GM18517 (cell line): ENCODE measurements around the gene NHS.
A peak's percentile ranks its signal among the peaks of the same experiment; 100 is the strongest.
"Not testable (repeated sequence)": the region's sequence is repeated elsewhere in the genome, so short reads cannot be mapped to it uniquely, and the experiment has no call there.

Source experiments
- ATAC-seq: cut with Tn5 transposase; IDR thresholded peaks from one replicate; pipeline ENCODE4 v1.9.1; 2021; ENCODE audit warnings: mild to moderate bottlenecking, moderate library complexity; ENCODE audit not compliant: unreplicated experiment

NHS gene

DNA sequence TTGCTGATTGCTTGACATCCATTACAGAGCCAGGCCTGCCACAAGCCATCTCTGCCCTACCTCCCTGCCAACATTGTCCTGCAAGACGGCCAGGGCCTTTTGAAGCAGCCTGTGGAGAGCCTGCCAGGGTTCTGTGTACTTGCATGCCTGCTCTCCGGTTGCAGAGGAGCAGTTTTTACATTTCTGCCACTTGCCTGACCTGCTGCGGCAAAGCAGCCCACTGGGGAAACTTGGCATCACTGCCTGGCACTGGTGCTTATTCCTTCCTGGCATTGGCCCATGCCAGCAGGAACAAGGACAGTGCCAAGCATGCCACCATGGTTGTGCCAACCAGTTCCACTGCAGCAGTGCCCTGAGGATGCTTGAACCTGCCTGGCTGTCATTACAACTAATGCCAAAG lies 167.1 kb downstream of the NHS start:
- ATAC-seq = no peak

DNA sequence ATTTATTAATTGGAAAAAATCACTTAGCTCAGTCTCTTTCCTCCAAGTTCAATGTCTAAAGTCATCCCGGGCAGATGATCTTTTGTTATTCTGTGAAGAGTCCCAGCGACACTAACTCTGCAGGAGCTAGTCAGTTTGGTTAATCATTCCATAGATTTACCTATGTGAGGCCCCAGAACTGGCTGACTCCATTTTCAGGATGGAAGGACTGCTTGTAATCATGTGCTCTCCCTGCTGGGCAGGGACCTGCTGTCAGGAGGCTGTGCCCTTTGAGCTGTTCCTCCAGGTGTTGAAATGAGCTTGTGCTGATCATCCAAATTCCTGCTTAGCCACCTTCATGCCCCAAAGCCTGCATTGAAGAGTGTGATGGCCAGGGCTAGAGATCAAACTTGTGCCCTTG lies 169.8 kb downstream of the NHS start:
- no peak for ATAC-seq

DNA sequence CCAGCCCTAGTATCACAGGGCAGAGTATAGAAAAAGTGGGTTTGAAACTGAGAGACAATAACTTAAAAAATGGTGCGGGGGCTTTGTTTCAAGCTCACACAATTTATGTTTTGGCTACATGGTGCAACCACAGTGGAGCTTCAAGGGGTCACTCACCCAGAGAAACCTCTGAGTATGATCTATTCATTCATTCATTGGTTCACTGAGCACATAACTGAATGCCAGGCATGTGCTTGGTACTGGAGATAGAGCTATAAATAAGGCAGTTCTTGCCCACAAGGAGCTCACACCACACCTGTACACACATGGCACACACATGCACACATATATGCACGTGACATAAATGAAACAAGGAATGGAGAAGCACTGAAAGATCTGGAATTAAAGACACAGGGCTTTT lies 171.4 kb downstream of the NHS start:
- ATAC-seq = no peak

DNA sequence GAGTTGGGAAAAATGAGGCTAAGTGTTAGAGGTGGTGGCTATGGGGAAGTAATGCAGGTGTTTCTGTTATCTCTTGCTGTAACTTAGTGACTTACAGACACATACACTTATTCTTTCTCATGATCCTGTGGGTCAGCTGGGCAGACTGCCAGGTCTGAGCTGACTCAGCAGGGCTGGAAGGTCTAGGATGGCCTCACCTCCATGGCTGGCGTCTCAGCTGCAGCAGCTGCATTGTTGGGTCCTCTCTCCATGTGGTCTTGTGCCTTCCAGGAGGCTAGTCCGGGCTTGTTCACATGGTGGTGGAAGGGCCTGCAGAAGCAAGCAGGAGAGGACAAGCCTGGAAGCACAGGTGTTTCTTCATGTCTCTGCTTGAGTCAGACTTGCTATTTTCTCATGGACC lies 172.7 kb downstream of the NHS start:
- ATAC-seq = peak; percentile 66

DNA sequence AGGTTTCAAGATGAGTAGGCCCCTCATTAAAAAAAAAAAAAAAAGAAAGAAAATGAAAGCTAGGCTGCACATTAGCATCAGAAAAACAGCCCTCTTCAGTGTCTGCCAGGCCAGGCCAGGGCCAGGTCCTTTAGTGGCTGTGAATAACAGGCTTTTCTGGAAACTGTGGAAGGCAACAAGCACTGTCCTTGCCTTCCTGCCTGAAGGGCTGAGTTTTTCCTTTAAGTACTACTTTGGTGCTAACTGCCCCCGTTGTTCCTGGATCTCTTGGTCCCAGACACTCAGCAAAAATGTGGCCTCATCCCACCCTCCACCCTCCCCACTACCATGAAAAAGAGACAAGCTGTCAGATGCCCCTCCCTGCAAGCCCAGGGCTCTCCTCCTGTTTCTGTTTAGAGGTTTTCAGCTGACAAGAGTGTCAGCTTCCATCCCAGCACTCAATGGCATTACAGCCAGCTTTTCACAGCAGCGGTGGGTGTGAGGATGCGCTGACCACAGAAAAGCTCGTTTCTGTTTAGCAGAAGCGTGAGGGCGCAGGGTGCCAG lies 174.2 kb downstream of the NHS start:
- ATAC-seq = no peak

DNA sequence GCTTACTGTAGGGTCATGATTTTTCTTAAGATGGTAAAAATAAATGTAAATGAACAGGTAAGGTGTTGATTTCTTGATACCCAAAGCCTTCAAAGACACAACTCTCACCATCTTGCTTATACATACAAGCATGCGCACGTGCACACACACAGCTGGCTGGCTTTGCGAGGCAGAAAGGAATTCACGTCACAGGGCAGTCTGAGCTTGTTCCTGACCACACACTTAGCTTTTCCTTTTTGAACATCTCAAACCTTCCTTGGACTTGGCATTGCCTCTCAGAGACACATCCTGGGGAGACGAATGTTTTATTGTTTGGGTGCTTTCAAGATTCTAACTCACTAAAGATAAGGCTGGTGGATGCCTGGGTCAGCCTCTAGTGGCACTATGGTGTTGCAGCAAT lies 175.0 kb downstream of the NHS start:
- no peak for ATAC-seq

DNA sequence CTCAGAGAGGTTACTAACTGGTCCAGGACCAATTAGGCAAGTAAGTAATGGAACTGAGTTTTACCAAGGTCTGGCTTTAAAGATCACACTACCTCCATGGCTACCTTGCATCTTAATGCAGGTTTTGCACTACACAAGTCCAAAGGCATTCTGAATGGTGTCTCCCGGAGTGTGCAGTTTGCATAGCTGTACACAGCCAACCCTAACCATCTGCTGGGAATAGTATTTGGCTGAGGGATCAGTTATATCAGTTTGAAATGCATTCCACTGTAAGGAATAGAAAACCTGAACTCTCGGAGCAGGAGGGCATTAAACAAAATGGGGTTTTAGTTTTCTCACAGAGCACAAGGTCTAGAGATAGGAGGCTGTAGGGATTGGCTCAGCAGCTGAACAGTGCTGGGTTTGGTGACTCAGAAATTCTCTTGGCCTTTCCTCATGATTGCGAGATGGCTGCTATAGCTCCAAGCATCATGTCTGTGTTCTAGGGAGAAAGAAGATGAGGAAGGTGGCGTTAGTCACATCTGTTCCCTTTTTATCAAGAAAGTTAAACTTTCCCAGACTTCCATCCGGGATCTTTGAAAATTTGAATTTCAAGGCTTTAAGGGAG lies 177.1 kb downstream of the NHS start:
- no peak for ATAC-seq

DNA sequence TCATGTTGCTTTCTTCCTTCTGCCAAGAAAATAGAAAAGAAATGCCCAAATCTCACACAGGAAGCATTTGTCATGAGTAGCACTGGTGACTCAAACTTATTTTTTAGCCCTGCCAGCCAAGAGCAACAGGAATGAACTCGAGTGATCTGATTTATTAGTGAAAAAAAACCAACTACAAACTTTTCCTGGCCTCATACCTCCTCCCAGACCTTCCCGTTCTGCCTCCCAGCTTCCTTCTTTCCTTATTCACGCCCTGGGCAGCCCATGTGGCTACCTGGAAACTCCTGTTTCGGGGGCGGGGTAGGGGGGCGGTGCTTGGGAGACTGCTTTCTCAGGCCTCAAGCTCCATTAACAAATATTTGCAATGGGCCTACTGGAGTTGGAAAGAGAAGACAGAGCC lies 178.5 kb downstream of the NHS start:
- no peak for ATAC-seq

DNA sequence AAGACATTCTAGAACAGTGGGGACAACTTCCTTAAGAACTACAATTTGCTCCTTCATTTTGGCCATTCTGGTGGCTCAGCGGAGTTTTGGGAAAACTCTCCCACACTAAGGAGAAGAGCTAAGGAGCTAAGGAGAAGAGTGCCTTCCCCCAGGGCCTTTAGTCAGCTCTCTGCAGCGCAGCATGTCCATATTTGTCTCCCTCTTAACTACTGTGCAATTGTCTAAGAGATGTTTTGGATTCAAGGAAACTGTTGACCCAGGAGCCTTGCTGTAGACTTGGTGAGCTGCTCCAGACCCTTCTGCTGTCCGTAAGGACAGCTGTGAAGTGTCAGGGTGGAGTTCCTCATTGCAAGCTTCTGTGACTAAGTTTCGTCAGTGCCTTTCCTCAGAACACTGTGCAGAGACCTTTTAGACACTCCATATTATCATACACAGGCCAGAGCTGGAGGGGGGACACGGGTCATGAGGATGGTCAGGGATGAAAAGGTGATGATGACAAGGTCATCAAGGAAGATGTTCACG lies 179.0 kb downstream of the NHS start:
- ATAC-seq = no peak

DNA sequence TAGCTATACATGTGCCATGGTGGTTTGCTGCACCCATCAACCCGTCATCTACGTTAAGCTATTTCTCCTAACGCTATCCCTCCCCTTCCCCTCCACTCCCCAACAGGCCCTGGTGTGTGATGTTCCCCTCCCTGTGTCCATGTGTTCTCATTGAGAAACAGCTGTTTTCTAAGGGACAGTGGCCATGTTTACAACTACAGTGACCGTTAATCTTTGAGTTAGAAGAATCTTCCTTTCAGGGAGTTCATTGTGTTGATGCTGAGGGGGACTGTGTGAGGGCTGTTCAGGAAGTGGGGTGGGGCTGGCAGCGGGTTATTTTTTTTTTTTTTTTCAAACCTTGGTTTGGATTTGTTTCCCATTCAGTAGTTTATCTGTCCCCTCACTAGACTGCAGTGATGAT lies 179.9 kb downstream of the NHS start:
- ATAC-seq = no peak

DNA sequence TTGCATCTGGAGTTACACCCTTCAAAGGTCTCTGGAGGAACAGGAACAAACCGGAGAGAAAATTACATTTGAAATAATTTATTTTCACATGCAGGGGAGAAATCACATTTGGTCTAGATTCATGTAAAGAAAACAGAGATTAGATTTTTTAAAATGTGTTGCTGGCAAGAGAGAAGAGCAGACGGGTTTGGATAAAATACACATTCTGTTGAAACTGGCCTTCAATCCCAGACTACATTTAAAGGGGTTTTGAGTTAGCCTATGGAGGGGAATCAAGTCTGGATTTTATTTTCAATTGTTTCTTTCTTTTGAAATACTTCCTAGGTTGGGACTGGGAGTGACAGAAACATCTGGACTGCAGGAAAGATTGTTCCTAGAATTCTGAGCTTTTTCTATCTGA lies 180.8 kb downstream of the NHS start:
- ATAC-seq = no peak

DNA sequence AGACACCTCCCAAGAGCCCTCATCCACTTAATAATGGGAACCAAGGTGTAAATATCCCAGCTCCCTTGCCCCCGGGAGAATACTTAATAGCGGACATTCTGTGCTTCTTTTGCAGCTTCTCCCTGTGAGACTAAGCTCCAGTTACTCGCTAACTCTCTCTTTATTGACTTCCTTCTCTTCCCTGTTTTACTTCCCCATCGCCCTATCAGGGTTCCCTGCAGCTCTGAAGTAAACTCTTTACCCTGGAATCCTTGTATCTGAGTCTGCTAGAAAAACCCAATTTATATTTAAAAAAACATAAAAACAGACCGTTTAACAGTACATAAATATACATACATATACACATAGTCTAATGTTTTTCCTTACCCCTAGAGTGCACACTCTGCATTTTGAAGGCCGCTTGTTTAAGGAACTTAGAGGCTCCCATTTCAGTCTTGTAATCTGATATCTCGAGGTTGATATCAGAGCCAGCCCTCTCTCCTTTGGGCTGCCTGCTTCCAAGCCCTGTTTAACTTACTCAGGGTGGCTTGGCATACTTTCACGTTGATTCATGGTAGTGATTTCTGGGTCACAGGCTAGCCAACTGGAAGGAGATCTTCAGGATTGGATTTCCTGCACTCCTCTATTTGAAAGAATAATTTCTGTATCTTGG lies 184.9 kb downstream of the NHS start:
- no peak for ATAC-seq

DNA sequence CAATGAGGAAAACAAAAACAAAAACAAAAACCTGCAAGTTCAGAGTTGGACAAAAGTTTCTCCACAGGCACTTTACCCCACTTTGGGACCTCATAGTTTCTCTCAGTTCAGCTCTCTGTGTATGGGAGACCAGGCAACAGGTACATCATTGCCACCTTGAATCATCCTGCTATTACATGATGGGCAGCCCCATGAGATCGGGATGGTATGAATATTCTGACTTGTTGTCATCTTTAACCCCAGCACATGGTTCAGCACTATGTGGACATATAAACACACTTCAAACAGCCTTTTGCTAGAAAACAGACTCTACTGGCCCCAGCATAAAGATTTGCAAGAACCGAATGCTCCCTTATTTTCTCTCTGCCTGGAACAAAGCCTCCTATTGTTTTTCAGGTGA lies 185.4 kb downstream of the NHS start:
- ATAC-seq = no peak

DNA sequence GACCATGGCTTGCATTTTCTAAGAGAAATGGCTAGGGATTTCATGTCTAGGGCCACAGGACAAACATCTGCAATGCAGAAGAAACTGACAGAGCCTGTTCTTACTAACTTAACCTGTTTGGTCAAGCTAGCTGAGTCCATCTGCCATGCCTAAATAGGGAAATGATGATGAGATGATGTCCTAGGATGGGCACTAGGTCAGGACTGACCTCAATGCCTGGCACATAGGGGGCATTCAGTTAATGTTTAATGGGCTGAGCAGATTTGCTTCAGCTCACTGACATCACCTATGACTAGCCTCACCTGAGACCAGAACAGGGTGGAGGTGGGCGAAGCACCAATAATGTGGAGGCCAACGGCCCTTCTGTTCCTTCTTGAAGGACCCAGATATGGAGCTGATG lies 188.1 kb downstream of the NHS start:
- ATAC-seq = no peak

DNA sequence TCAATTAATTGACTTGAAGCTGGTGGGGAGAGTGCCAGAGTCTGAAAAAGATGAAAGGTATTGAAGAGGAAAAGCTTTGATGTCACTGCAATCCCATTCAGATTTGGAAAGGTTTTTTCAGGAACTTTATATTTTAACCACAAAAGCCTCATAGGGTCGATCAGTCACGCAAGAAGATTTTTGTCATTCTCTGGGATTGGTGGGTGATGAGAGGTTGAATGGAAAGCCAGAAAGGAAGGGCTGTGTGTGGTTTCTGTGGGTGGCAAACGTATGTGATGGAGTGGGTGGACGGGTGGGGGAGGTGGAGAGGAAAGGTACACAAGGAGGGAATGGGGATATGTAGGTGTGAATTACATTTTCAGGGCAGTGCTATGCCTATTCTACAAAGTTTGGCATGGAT lies 188.5 kb downstream of the NHS start:
- no peak for ATAC-seq

DNA sequence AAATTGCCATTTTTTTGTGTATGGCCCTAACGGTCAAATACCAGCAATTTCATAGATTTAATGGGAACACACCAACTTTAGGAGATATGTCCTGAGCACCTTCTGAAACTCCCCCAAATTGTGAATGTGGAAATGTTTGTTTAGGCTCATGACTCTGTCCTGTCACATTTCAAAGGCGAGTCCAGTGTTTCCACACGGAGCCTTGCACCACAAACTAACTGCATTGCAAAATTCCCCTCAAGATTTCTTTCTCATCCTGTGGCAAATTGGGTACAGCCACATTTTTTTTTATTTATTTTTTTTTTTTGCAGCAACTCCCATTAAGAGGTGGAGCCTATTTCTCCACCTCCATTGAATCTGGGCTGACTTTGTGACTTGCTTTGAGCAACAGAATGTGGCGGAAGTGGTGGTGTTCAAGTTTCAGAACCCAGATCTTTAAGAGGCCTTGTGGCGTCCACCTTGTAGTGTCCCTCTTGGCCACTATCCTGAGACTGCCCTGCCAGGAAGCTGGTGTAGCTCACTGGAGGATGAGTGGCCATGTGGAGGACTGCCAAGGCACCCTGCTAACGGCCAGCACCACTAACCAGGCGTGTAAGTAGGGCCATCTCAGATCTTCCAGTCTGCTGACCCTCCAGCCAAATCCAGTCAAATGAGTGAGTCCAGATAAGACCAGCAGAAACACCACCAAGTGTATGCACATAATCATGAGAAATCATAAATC lies 189.8 kb downstream of the NHS start:
- no peak for ATAC-seq

DNA sequence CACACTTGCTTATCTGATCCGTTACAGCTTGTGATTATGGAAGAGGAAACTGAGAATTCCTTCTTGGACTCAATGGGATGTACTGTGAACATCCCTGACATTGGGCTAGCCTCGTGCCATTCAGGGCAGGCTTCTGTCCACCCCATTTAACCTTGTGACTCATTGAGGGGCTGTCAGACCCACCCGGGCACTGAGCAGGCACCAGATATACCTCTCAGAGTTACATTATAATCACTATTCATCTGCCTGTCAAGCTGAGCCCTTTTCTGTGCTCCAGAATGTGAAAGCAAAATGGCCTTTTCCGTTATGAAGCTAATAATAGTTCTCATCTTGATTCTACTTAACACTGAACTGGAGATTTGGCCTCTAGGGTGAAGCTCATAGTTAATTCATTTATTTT lies 191.7 kb downstream of the NHS start:
- ATAC-seq = no peak

DNA sequence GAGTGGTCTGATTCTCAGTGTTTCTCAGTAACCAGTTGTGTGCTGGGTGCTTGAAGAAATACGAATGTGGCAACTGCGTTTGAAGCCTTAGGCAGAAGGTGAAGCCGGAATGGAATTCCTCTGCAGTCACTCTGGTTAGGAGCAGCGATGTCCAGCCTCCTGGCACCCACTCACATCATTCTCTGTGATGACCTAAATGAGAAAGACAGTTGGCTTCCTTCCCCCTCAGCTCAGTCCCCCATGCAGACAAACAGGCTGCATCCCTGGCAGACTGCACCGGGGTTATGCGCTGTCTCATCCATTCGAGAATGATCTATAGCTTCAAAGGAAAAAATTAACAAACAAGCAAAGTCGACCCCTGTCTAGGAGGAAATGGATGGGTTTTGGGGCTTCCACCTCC lies 192.2 kb downstream of the NHS start:
- no peak for ATAC-seq

DNA sequence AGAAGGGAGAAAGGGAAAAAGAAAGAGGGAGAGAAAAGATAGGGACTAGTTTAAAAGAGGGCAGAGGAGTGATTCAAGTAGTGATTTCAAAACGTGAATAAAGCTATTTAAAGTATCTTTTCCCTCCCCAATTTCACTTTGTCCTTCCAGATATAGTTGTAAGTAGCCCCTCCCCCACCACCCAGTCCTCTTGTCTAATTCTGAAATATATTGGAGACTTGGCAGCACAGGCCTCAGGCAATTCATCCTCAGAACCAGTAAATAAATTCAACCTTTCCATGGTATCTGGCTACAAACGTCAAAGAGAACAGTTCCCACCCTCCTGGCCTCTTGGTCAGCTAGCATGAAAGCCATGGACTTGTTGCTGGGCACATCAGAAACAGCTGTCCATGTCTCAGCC lies 192.8 kb downstream of the NHS start:
- ATAC-seq = no peak

DNA sequence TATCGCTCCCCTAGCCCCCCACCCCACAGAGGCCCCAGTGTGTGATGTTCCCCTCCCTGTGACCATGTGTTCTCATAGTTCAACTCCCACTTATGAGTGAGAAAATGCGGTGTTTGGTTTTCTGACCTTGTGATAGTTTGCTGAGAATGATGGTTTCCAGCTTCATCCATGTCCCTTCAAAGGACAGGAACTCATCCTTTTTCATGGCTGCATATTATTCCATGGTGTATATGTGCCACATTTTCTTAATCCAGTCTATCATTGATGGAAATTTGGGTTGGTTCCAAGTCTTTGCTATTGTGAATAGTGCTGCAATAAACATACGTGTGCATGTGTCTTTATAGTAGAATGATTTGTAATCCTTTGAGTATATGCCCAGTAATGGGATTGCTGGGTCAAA lies 193.8 kb downstream of the NHS start:
- ATAC-seq = not testable (repeated sequence)

DNA sequence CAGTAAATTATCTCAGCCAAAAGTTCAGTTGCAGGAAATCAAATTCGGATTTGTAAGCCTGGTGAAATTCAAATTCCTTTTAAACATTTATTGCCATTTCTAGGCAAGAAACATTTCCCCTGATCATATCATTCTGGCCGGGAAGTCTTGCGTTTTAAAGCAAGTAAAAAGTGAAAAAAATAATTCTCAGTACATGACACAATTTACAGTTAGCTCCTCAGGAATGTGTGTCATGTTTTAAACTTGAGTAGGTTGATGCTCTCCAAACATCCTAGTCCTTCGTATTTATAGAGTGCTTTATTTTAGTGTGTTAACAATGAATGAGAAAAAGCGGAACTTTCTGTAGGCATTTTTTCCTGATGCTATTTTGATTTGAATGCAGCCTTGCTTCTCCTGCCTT lies 204.0 kb downstream of the NHS start:
- no peak for ATAC-seq

DNA sequence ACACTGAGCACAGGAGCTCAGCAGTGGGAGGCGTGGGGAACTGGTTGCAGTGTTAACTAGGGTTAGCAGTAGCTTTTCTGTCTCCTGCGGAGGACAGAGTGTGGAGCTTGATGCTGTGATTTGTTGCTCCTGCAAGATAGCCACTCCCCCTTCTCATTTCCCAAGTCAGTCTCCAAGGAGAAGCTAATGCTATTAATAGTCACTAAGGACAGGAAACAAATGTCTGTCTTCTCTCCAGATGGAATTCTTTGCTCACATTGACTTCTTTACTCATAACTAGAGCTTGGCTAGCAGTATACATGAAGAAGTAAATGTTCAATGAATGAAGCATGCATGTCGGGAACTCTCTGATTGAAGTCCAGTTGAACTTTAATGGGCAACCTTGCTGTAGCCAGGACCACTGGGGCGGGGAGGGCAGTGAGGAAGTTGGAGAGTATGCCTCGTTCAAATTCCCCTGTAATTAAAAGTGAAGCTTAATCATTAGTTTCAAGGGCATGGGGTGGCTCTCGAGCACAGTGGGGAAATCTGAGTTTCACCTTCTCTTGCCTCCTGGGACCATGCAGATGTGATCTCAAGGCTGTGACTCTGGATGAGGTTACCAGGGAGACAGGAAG lies 205.6 kb downstream of the NHS start:
- no peak for ATAC-seq
